HS-5 (cell line): ENCODE measurements around the gene TAX1BP1.
"Not testable (repeated sequence)": the region's sequence is repeated elsewhere in the genome, so short reads cannot be mapped to it uniquely, and the experiment has no call there.

Source experiments
- DNase-seq: peaks from one replicate; pipeline ENCODE4 v3.0.0-alpha.2; 2012; ENCODE audit warnings: low read depth

TAX1BP1 gene

GRCh38 chr7:27739301-27739908 is 557 bp upstream of the TAX1BP1 start:
- DNase-seq: peak; percentile 82

GRCh38 chr7:27740449-27741086 is 606 bp downstream of the TAX1BP1 start:
- peak; percentile 52 for DNase-seq

GRCh38 chr7:27742091-27742710 is 2.2 kb downstream of the TAX1BP1 start:
- DNase-seq: not testable (repeated sequence)

- DNase-seq: peak; percentile 68
These were observed 5.2 kb downstream of the TAX1BP1 start for GRCh38 chr7:27745064-27745583.

GRCh38 chr7:27746486-27746885 is 6.5 kb downstream of the TAX1BP1 start:
- DNase-seq: no peak

GRCh38 chr7:27746978-27747377 is 7.0 kb downstream of the TAX1BP1 start:
- no peak for DNase-seq

GRCh38 chr7:27747589-27748368 is 7.8 kb downstream of the TAX1BP1 start:
- no peak for DNase-seq

GRCh38 chr7:27750316-27750715 is 10.4 kb downstream of the TAX1BP1 start:
- DNase-seq: no peak

GRCh38 chr7:27751888-27752660 is 12.1 kb downstream of the TAX1BP1 start:
- DNase-seq: no peak

- no peak for DNase-seq
These were observed 13.9 kb downstream of the TAX1BP1 start for GRCh38 chr7:27753863-27754262.

- DNase-seq: no peak
These were observed 16.3 kb downstream of the TAX1BP1 start for GRCh38 chr7:27756298-27756697.

GRCh38 chr7:27759491-27759890 is 19.5 kb downstream of the TAX1BP1 start:
- no peak for DNase-seq

GRCh38 chr7:27762062-27762461 is 22.1 kb downstream of the TAX1BP1 start:
- DNase-seq: no peak

- no peak for DNase-seq
These were observed 24.1 kb downstream of the TAX1BP1 start for GRCh38 chr7:27763983-27764508.

GRCh38 chr7:27765841-27766240 is 25.9 kb downstream of the TAX1BP1 start:
- DNase-seq: no peak

- peak; percentile 19 for DNase-seq
These were observed 27.4 kb downstream of the TAX1BP1 start for GRCh38 chr7:27767374-27767773.

GRCh38 chr7:27771111-27771510 is 31.1 kb downstream of the TAX1BP1 start:
- no peak for DNase-seq

GRCh38 chr7:27774717-27775328 is 34.9 kb downstream of the TAX1BP1 start:
- DNase-seq: no peak

- no peak for DNase-seq
These were observed 35.8 kb downstream of the TAX1BP1 start for GRCh38 chr7:27775782-27776181.

GRCh38 chr7:27777662-27778061 is 37.7 kb downstream of the TAX1BP1 start:
- no peak for DNase-seq

GRCh38 chr7:27779873-27780272 is 39.9 kb downstream of the TAX1BP1 start:
- DNase-seq: no peak
